Measurements from ENCODE around the gene TYMP. TPM values are rescaled to one million over a fixed set of nuclear protein-coding genes. Genes with fewer than 3 reads are reported as not detected.

The TYMP gene
- total and polyA plus RNA-seq, 2 of the 8 experiments (the other 6 are each of a cell fraction or from before 2014, with no cell fraction given), result 0.43 to 0.48 TPM

GRCh38 chr22:50498322-50498890 is 31.4 kb downstream of the TYMP start:
- H3K18ac ChIP-seq (ENCODE audit: extremely low read depth, low read length), result no peak overlapping the region
- no peak overlapping the region for H2BK20ac ChIP-seq (ENCODE audit: low read length)
- H4K91ac ChIP-seq (replicated peaks; ENCODE audit: insufficient read length, low read length), result no peak overlapping the region
- H3K36me3 ChIP-seq (ENCODE audit: control insufficient read depth in 2 of 4, insufficient read depth in 4 of 4, low read length in 3 of 4), result no peaks in the 10 kb centered on the region
- H3K23ac ChIP-seq (ENCODE audit: insufficient read length), result no peak overlapping the region
- no peak overlapping the region; a peak in 1 of 8 replicates for H3K4me3 ChIP-seq (ENCODE audit: extremely low read depth in 1 of 4, insufficient read depth in 2 of 4, low read depth in 3 of 4, low read length in 4 of 4)
- H3K56ac ChIP-seq (replicated peaks; ENCODE audit: insufficient read length, low read depth, low read length), result no peak overlapping the region
- H3K27ac ChIP-seq (ENCODE audit: low read depth, low read length), result no peak overlapping the region
- 53% methylated on average over 13 of the region's 13 CpGs; no CpG with 5 or more reads in 1 of the 2 experiments for WGBS, 2 experiments (ENCODE audit: extremely low coverage in 1 of 2, insufficient coverage in 1 of 2, insufficient read length in 1 of 2, insufficient replicate concordance in 2 of 2, low coverage in 1 of 2, low lambda C conversion rate in 2 of 2, missing lambda C conversion rate in 1 of 2)
- no peak overlapping the region for H2AFZ ChIP-seq (ENCODE audit: low read length)
- no peaks in the 10 kb centered on the region for H3K27me3 ChIP-seq (replicated peaks in 1 of 4; ENCODE audit: control insufficient read depth in 3 of 4, extremely low read depth in 1 of 4, insufficient read depth in 3 of 4, low read length in 3 of 4)
- H2BK12ac ChIP-seq (ENCODE audit: low read depth, low read length), result no peak overlapping the region
- peak; percentile 95 for FAIRE-seq
- H4K20me1 ChIP-seq (replicated peaks in 1 of 2; ENCODE audit: control insufficient read depth in 1 of 2, insufficient read depth in 2 of 2, low read length in 2 of 2), result no peaks in the 10 kb centered on the region
- H3K23me2 ChIP-seq (ENCODE audit: low read depth, low read length), result no peaks in the 10 kb centered on the region
- no peak overlapping the region for H3K4ac ChIP-seq (replicated peaks; ENCODE audit: insufficient read length, low read depth, low read length)
- no peak overlapping the region for H4K5ac ChIP-seq (ENCODE audit: insufficient read length, low read depth, low read length)
- DNase-seq (ENCODE audit: low read depth in 1 of 2, low spot score in 2 of 2), result peak; percentile 56 to 87
- no peak overlapping the region for H3K9ac ChIP-seq (replicated peaks in 1 of 4; ENCODE audit: extremely low read depth in 1 of 4, low read depth in 3 of 4, low read length in 3 of 4)
- no peak overlapping the region; the same call in 1 of the 2 replicates for H4K8ac ChIP-seq (ENCODE audit: extremely low read depth, insufficient read depth, low read length)
- no peak overlapping the region for H2AK5ac ChIP-seq (ENCODE audit: low read depth, low read length)
- H3K14ac ChIP-seq (ENCODE audit: insufficient read length), result no peak overlapping the region
- H3K4me2 ChIP-seq (ENCODE audit: insufficient read depth in 1 of 2, low read depth in 2 of 2, low read length in 2 of 2), result no peak overlapping the region
- H3K9me3 ChIP-seq (ENCODE audit: insufficient read depth in 2 of 2, low read depth in 1 of 2, low read length in 1 of 2), result no peaks in the 10 kb centered on the region
- H2BK15ac ChIP-seq (ENCODE audit: low read length), result no peak overlapping the region; the same call in 1 of the 2 replicates
- ChIA-PET CTCF (ENCODE audit: partially characterized antibody) (interaction anchor here (0.8 to 4.5 kb wide), 30 partner anchors 9 to 248 kb away, joined by 3 to 54 read pairs (median 4); partner anchors contain the start of genes ADM2, LMF2, MIOX and NCAPH2), POLR2A (ENCODE audit: partially characterized antibody) (interaction anchor here (0.6 to 3.8 kb wide), 5 partner anchors 8 to 75 kb away, joined by 3 to 20 read pairs (median 5); partner anchors contain the start of genes ADM2 and MIOX)
- H3K79me2 ChIP-seq (ENCODE audit: control insufficient read depth in 1 of 2, insufficient read depth in 2 of 2, low read length in 2 of 2), result no peaks in the 10 kb centered on the region
- no peak overlapping the region for H2BK5ac ChIP-seq (ENCODE audit: low read depth, low read length)
- no peak overlapping the region for H2BK120ac ChIP-seq (replicated peaks; ENCODE audit: low read depth, low read length)
- no peaks in the 10 kb centered on the region for H3K79me1 ChIP-seq (ENCODE audit: low read depth, low read length)
- H3K4me1 ChIP-seq (replicated peaks in 1 of 4; ENCODE audit: control insufficient read depth in 3 of 4, insufficient read depth in 4 of 4, low read length in 3 of 4), result peaks cover 0 to 3% (median 0%) of the 10 kb centered on the region in 4 experiments; a peak in 2 of 7 replicates
- TF ChIP-seq CTBP2 (IDR thresholded peaks at IDR 0.05; ENCODE audit: borderline replicate concordance, insufficient read depth, insufficient read length, low read length) (no peak), CTCF (IDR thresholded peaks at IDR 0.05; ENCODE audit: control extremely low read depth in 1 of 3, insufficient read depth in 1 of 3, low read depth in 1 of 3, low read length in 3 of 3) (peak; percentile 73 to 93 (median 88)), RXRA (IDR thresholded peaks at IDR 0.05; ENCODE audit: insufficient read depth, low read depth, low read length) (no peak), MAX (IDR thresholded peaks at IDR 0.05) (0 out of 2 replicates have a peak, but pooled peaks have one; percentile 8), SP2 (IDR thresholded peaks at IDR 0.05; ENCODE audit: low read length) (no peak), SIN3A (conservative IDR thresholded peaks at IDR 0.05 in 1 of 2, IDR thresholded peaks at IDR 0.05 in 1 of 2; ENCODE audit: low read depth in 1 of 2, low read length in 2 of 2) (peak in 1 of 2 experiments; percentile 61; a peak in 1 of 4 replicates), BRCA1 (IDR thresholded peaks at IDR 0.05; ENCODE audit: low read depth, low read length) (no peak), KDM4A (IDR thresholded peaks at IDR 0.05; ENCODE audit: low read depth, low read length, severe bottlenecking) (no peak), EGR1 (IDR thresholded peaks at IDR 0.05; ENCODE audit: borderline replicate concordance, low read depth, low read length) (no peak)
